Hepatocyte (in vitro differentiated cells): ENCODE results near the gene SPACA4. TPM values are rescaled to one million over a fixed set of nuclear protein-coding genes. Genes with fewer than 3 reads are reported as not detected.
"Not testable (repeated sequence)": the region's sequence is repeated elsewhere in the genome, so short reads cannot be mapped to it uniquely, and the experiment has no call there.

Source experiments
- DNase-seq: peaks from one replicate; pipeline ENCODE4 v3.0.0-alpha.2; 2016; ENCODE audit warnings: low spot score
- H2AFZ ChIP-seq: fragments of 200-600 bp; sonication (generic); 2 replicates; pipeline ENCODE4 v1.6.0; 2016; ENCODE audit warnings: antibody characterized with exemption, mild to moderate bottlenecking
- H3K27ac ChIP-seq: fragments of 200-600 bp; sonication (generic); 2 replicates; pipeline ENCODE4 v1.5.1; 2016; ENCODE audit warnings: mild to moderate bottlenecking
- H3K27me3 ChIP-seq: fragments of 200-600 bp; sonication (generic); 2 replicates; pipeline ENCODE4 v1.6.1; 2016
- H3K36me3 ChIP-seq: fragments of 200-600 bp; sonication (generic); replicated peaks from 2 replicates; pipeline ENCODE4 v1.5.1; 2016; ENCODE audit warnings: low read depth; ENCODE audit not compliant: insufficient read depth
- H3K4me1 ChIP-seq: fragments of 200-600 bp; sonication (generic); 2 replicates; pipeline ENCODE4 v1.5.1; 2016; ENCODE audit warnings: mild to moderate bottlenecking, moderate library complexity; ENCODE audit not compliant: insufficient read depth
- H3K4me2 ChIP-seq: fragments of 200-600 bp; sonication (generic); 2 replicates; pipeline ENCODE4 v1.6.0; 2016
- H3K4me3 ChIP-seq: fragments of 200-600 bp; sonication (generic); 2 replicates; pipeline ENCODE4 v1.5.1; 2016; ENCODE audit warnings: mild to moderate bottlenecking
- H3K79me2 ChIP-seq: fragments of 200-600 bp; sonication (generic); 2 replicates; pipeline ENCODE4 v1.6.0; 2017; ENCODE audit warnings: mild to moderate bottlenecking
- H3K9me2 ChIP-seq: fragments of 200-600 bp; sonication (generic); replicated peaks from 2 replicates; pipeline ENCODE4 v1.6.0; 2017; ENCODE audit warnings: mild to moderate bottlenecking; ENCODE audit not compliant: insufficient read depth
- H3K9me3 ChIP-seq: fragments of 200-600 bp; sonication (generic); 2 replicates; pipeline ENCODE4 v1.5.1; 2016; ENCODE audit warnings: low read depth, mild to moderate bottlenecking
- H4K20me1 ChIP-seq: fragments of 200-600 bp; sonication (generic); 2 replicates; pipeline ENCODE4 v1.6.0; 2016; ENCODE audit warnings: mild to moderate bottlenecking; ENCODE audit not compliant: insufficient read depth, poor library complexity, severe bottlenecking
- EZH2 ChIP-seq: fragments of 200-600 bp; sonication (generic); IDR thresholded peaks from 2 replicates; pipeline ENCODE4 v1.6.1; 2016; ENCODE audit warnings: antibody characterized with exemption, mild to moderate bottlenecking, borderline replicate concordance
- EZH2phosphoT487 ChIP-seq: fragments of 200-600 bp; sonication (generic); IDR thresholded peaks from one replicate; pipeline ENCODE4 v1.6.1; 2018; ENCODE audit warnings: antibody characterized with exemption, mild to moderate bottlenecking, low read depth, moderate library complexity; ENCODE audit not compliant: unreplicated experiment, severe bottlenecking
- WGBS: methylation state at CpG from one replicate; pipeline ENCODE4 v1.1.6; 2016; ENCODE audit warnings: low lambda C conversion rate; ENCODE audit errors: missing lambda C conversion rate; 5-methylcytosine and 5-hydroxymethylcytosine counted together
- polyA plus RNA-seq: library from polyadenylated mRNA; unstranded; fragments of >200 nt; fragmentation: Nextera tagmentation; extraction: Ambion mirVana; gene quantifications from 2 replicates; pipeline ENCODE4 v1.2.1, GENCODE V29; 2016
- total RNA-seq: library from RNA; depleted of rRNA; stranded (reverse); fragments of >200 nt; gene quantifications from 2 replicates; pipeline ENCODE4 v1.2.3, GENCODE V29; 2014
- TF ChIP-seq, protein P1 (sequence below): fragments of 200-600 bp; sonication (generic); IDR thresholded peaks from 2 replicates; pipeline ENCODE4 v1.5.1; 2016; ENCODE audit warnings: antibody characterized with exemption, mild to moderate bottlenecking; ENCODE audit not compliant: poor library complexity

Gene SPACA4
- total and polyA plus RNA-seq, 2 experiments from 2014 or later, result 0.30 TPM; not detected in 1

DNA sequence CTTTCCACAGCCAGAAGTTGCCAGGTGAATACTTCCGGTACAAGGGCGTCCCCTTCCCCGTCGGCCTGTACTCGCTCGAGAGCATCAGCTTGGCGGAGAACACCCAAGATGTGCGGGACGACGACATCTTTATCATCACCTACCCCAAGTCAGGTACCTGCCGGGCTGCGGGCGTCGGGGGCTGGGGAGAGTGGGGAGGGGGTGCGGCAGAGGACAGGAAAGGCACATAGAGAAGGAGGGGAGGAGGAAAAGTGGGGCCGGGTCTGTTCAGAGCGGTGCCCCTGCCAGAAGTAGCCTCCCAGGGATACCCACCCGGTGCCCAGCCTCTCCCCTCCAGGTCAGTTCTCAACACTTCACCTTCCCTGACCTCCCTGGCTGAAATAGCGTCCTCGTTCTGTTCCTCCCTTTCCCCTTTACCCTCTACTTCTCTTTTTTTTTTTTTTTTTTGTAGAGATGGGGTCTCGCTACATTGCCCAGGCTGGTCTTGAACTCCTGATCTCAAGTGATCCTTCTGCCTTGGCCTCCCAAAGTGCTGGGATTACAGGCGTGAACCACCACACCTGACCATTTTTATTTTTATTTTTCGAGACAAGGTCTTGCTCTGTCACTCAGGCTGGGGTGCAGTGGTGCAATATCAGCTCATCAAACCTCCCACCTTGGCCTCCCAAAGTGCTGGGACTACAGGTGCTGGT is 30.5 kb upstream of the SPACA4 start:
- H3K4me1 ChIP-seq, result no peaks in the 10 kb centered on the region
- H2AFZ ChIP-seq, result no peak overlapping the region
- WGBS, result 97% methylated on average over 14 of the region's 23 CpGs

DNA sequence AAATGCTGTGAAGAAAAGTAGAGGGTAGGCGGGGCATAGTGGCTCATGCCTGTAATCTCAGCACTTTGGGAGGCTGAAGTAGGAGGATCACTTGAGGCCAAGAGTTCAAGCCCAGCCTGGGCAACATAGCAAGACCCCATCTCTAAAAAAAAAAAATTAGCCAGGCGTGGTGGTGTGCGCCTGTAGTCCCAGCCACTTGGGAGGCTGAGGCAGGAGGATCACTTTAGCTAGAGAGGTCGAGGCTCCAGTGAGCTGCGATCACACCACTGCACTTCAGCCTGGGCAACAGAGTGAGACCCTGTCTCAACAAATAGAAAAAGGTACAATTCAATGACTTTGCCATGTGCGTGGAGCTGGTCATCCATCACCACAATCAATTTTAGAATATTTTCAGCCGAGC is 28.6 kb upstream of the SPACA4 start:
- DNase-seq, H3K4me3 ChIP-seq, H4K20me1 ChIP-seq, H3K9me2 ChIP-seq, H3K4me1 ChIP-seq, H3K27ac ChIP-seq, H2AFZ ChIP-seq, H3K36me3 ChIP-seq, H3K79me2 ChIP-seq, H3K4me2 ChIP-seq, H3K9me3 ChIP-seq, H3K27me3 ChIP-seq: not testable (repeated sequence)
- WGBS, result 97% methylated on average over 7 of the region's 7 CpGs

More for the DNA sequence above, 30.5 kb upstream of the SPACA4 start:
- no peak for TF ChIP-seq EZH2
- no peak for TF ChIP-seq EZH2phosphoT487
- TF ChIP-seq, protein P1, sequence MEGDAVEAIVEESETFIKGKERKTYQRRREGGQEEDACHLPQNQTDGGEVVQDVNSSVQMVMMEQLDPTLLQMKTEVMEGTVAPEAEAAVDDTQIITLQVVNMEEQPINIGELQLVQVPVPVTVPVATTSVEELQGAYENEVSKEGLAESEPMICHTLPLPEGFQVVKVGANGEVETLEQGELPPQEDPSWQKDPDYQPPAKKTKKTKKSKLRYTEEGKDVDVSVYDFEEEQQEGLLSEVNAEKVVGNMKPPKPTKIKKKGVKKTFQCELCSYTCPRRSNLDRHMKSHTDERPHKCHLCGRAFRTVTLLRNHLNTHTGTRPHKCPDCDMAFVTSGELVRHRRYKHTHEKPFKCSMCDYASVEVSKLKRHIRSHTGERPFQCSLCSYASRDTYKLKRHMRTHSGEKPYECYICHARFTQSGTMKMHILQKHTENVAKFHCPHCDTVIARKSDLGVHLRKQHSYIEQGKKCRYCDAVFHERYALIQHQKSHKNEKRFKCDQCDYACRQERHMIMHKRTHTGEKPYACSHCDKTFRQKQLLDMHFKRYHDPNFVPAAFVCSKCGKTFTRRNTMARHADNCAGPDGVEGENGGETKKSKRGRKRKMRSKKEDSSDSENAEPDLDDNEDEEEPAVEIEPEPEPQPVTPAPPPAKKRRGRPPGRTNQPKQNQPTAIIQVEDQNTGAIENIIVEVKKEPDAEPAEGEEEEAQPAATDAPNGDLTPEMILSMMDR, result no peak
- Histone ChIP-seq H3K9me2 (no peaks in the 10 kb centered on the region), H3K4me2 (no peak overlapping the region), H3K36me3 (no peaks in the 10 kb centered on the region), H4K20me1 (no peaks in the 10 kb centered on the region), H3K27me3 (no peaks in the 10 kb centered on the region), H3K27ac (no peak overlapping the region), H3K4me3 (no peak overlapping the region), H3K79me2 (no peaks in the 10 kb centered on the region), H3K9me3 (no peaks in the 10 kb centered on the region)
- DNase-seq, result no peak

DNA sequence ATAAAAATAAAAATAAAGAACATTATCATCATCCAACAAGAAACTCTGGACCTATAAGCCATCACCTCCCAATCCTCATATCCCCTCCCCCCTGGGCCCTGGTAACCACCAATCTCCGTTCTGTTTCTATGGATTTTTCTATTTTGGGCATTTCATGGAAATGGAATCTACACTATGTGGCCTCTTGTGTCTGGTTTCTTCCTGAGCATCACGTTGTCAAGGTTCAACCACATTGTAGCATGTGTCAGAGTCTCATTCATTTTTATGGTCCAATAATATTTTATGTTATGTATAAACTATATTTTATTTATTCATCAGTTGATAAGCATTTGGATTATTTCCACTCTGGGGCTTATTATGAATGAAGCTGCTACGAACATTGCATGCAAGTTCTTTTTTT is 27.7 kb upstream of the SPACA4 start:
- Histone ChIP-seq H3K4me2 (no peak overlapping the region), H3K9me2 (no peaks in the 10 kb centered on the region), H3K36me3 (no peaks in the 10 kb centered on the region), H3K79me2 (no peaks in the 10 kb centered on the region), H3K4me1 (no peaks in the 10 kb centered on the region), H2AFZ (no peak overlapping the region), H3K27me3 (no peaks in the 10 kb centered on the region), H3K27ac (no peak overlapping the region), H3K4me3 (no peak overlapping the region), H3K9me3 (no peaks in the 10 kb centered on the region), H4K20me1 (no peaks in the 10 kb centered on the region)
- DNase-seq, result no peak
- TF ChIP-seq, protein P1, result no peak
- TF ChIP-seq EZH2phosphoT487 (no peak), EZH2 (no peak)
- WGBS, result 65% methylated on average over 3 of the region's 3 CpGs

DNA sequence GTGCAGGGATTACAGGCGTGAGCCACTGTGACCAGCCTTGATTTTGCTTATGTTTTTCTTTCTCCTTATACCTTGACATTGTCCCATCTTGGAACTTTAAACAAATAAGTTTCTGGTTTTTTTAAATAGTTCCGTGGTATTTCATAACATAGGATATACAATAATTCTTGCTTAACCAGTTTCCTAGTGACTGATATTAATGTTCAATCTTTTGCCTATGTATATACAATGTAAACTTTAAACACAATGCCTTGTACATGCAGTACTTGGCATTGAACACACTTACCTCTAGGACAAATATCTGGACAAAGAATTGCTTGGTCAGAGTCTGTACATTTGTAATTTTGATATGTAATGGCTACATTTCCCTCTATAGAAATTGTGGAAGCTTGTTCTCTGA is 24.4 kb upstream of the SPACA4 start:
- Histone ChIP-seq H3K4me3 (no peak overlapping the region), H4K20me1 (no peaks in the 10 kb centered on the region), H3K9me3 (no peaks in the 10 kb centered on the region), H3K36me3 (no peaks in the 10 kb centered on the region), H3K79me2 (no peaks in the 10 kb centered on the region), H3K4me2 (no peak overlapping the region), H2AFZ (no peak overlapping the region), H3K9me2 (no peaks in the 10 kb centered on the region), H3K27ac (no peak overlapping the region), H3K4me1 (no peaks in the 10 kb centered on the region), H3K27me3 (no peaks in the 10 kb centered on the region)
- DNase-seq, result no peak
- WGBS, result 83% methylated on average over 2 of the region's 2 CpGs
- TF ChIP-seq EZH2phosphoT487, result no peak
- no peak for TF ChIP-seq EZH2
- TF ChIP-seq, protein P1, result no peak
